PC-9 (cell line): ENCODE measurements around the gene VTN.

Experiments
- CTCF ChIP-seq: fragments of 200-600 bp; sonication (generic); conservative IDR thresholded peaks from 2 replicates; pipeline ENCODE4 v1.6.1; 2017; ENCODE audit warnings: mixed run types, antibody characterized with exemption, mild to moderate bottlenecking, moderate library complexity
- EZH2 ChIP-seq: fragments of 200-600 bp; sonication (generic); IDR thresholded peaks from 2 replicates; pipeline ENCODE4 v1.8.0; 2017; ENCODE audit warnings: antibody characterized with exemption, low read depth

- TF ChIP-seq CTCF (no peak), EZH2 (no peak)
These were observed 36.9 kb downstream of the VTN start for GRCh38 chr17:28333083-28333746.
